H1 (cell line): ENCODE results near the gene EPHA8. TPM values are rescaled to one million over a fixed set of nuclear protein-coding genes. Genes with fewer than 3 reads are reported as not detected.

Source experiments
- CTCF ChIA-PET: fragments of 300-600 bp; sonication (Branson Sonifier 250); formaldehyde crosslinking; loops from one replicate; lab custom pipeline; 2021; ENCODE audit not compliant: partially characterized antibody; lab: Charles Lee
- POLR2A ChIA-PET: fragments of 300-600 bp; sonication (Branson Sonifier 250); formaldehyde crosslinking; loops from one replicate; lab custom pipeline; 2021; ENCODE audit warnings: inconsistent platforms; ENCODE audit not compliant: partially characterized antibody; lab: Charles Lee
- DNase-seq, 2 experiments: peaks; one replicate each; pipeline versions ENCODE4 v3.0.0 to v3.0.0-alpha.2; 2010 to 2022; ENCODE audit warnings: low spot score in 2 of 2, low read depth in 1 of 2, mixed read lengths in 1 of 2
- FAIRE-seq: peaks from 2 replicates; lab custom pipeline; 2011; peaks lifted over from hg19 to GRCh38; lab: Jason Lieb, UNC
- H2AFZ ChIP-seq: 2 replicates; pipeline ENCODE4 v1.8.1; 2012; ENCODE audit warnings: low read length, inconsistent platforms
- H2AK5ac ChIP-seq: 2 replicates; pipeline ENCODE4 v1.6.1; 2013; ENCODE audit warnings: low read depth, low read length
- H2BK120ac ChIP-seq: replicated peaks from 2 replicates; pipeline ENCODE3; 2013; ENCODE audit warnings: low read depth, low read length, inconsistent platforms
- H2BK12ac ChIP-seq: 2 replicates; pipeline ENCODE4 v1.6.1; 2013; ENCODE audit warnings: low read depth, low read length
- H2BK15ac ChIP-seq: 2 replicates; pipeline ENCODE4 v1.6.1; 2013; ENCODE audit warnings: low read length
- H2BK20ac ChIP-seq: 2 replicates; pipeline ENCODE4 v1.6.1; 2013; ENCODE audit warnings: low read length
- H2BK5ac ChIP-seq: 2 replicates; pipeline ENCODE4 v1.6.1; 2013; ENCODE audit warnings: low read depth, low read length
- H3K14ac ChIP-seq: 2 replicates; pipeline ENCODE4 v1.6.1; 2013; ENCODE audit warnings: inconsistent platforms; ENCODE audit not compliant: insufficient read length
- H3K18ac ChIP-seq: 2 replicates; pipeline ENCODE4 v1.6.1; 2013; ENCODE audit warnings: low read length; ENCODE audit errors: extremely low read depth
- H3K23ac ChIP-seq: 2 replicates; pipeline ENCODE4 v1.6.1; 2013; ENCODE audit warnings: inconsistent platforms; ENCODE audit not compliant: insufficient read length
- H3K23me2 ChIP-seq: 2 replicates; pipeline ENCODE4 v1.6.1; 2013; ENCODE audit warnings: low read depth, low read length
- H3K27ac ChIP-seq: 2 replicates; pipeline ENCODE4 v1.6.1; 2011; ENCODE audit warnings: low read depth, low read length, inconsistent platforms
- H3K27me3 ChIP-seq, 4 experiments: replicated peaks in 1 of 4; 1 replicate in 1 of 4; 2 replicates in 3 of 4; pipeline versions ENCODE4 v1.6.1 to v1.8.1; 2011 to 2013; ENCODE audit warnings: low read length in 3 of 4, mild to moderate bottlenecking in 3 of 4, inconsistent platforms in 2 of 4, mixed read lengths in 2 of 4, moderate library complexity in 1 of 4; ENCODE audit not compliant: control insufficient read depth in 3 of 4, insufficient read depth in 3 of 4; ENCODE audit errors: extremely low read depth in 1 of 4
- H3K36me3 ChIP-seq, 4 experiments: 2 replicates each; pipeline versions ENCODE4 v1.6.1 to v1.8.1; 2011 to 2013; ENCODE audit warnings: mild to moderate bottlenecking in 4 of 4, low read length in 3 of 4, moderate library complexity in 2 of 4, control low read depth in 1 of 4, inconsistent platforms in 1 of 4; ENCODE audit not compliant: insufficient read depth in 4 of 4, control insufficient read depth in 2 of 4
- H3K4ac ChIP-seq: replicated peaks from 2 replicates; pipeline ENCODE3; 2013; ENCODE audit warnings: low read length, low read depth, mixed read lengths, inconsistent platforms; ENCODE audit not compliant: insufficient read length
- H3K4me1 ChIP-seq, 4 experiments: replicated peaks in 1 of 4; 1 replicate in 1 of 4; 2 replicates in 3 of 4; pipeline versions ENCODE4 v1.6.1 to v1.8.1; 2011 to 2013; ENCODE audit warnings: low read length in 3 of 4, inconsistent platforms in 2 of 4, mixed read lengths in 1 of 4; ENCODE audit not compliant: insufficient read depth in 4 of 4, control insufficient read depth in 3 of 4
- H3K4me2 ChIP-seq, 2 experiments: 2 replicates each; pipeline versions ENCODE4 v1.6.1 to v1.8.1; 2011 to 2013; ENCODE audit warnings: low read depth in 2 of 2, low read length in 2 of 2, control low read depth in 1 of 2, inconsistent platforms in 1 of 2, mild to moderate bottlenecking in 1 of 2; ENCODE audit not compliant: insufficient read depth in 1 of 2
- H3K4me3 ChIP-seq, 4 experiments: fragments of 200-600, 300-600 bp in 1 of 4; sonication (generic), shearing (Covaris generic), sonication (Bioruptor Twin) in 1 of 4; 2 replicates each; pipeline versions ENCODE4 v1.5.1 to v1.8.1; 2011 to 2016; ENCODE audit warnings: low read length in 4 of 4, low read depth in 3 of 4, control low read depth in 2 of 4, inconsistent platforms in 2 of 4, mild to moderate bottlenecking in 2 of 4, mixed read lengths in 1 of 4, moderate library complexity in 1 of 4; ENCODE audit not compliant: insufficient read depth in 2 of 4; ENCODE audit errors: extremely low read depth in 1 of 4
- H3K56ac ChIP-seq: replicated peaks from 2 replicates; pipeline ENCODE3; 2013; ENCODE audit warnings: low read depth, mild to moderate bottlenecking, mixed read lengths, low read length, inconsistent platforms; ENCODE audit not compliant: insufficient read length
- H3K79me1 ChIP-seq: 2 replicates; pipeline ENCODE4 v1.6.1; 2013; ENCODE audit warnings: low read depth, low read length, control low read depth
- H3K79me2 ChIP-seq, 2 experiments: 2 replicates each; pipeline versions ENCODE4 v1.6.1 to v1.8.1; 2012 to 2013; ENCODE audit warnings: low read length in 2 of 2, mild to moderate bottlenecking in 2 of 2, inconsistent platforms in 1 of 2; ENCODE audit not compliant: insufficient read depth in 2 of 2, control insufficient read depth in 1 of 2
- H3K9ac ChIP-seq, 4 experiments: replicated peaks in 1 of 4; 1 replicate in 1 of 4; 2 replicates in 3 of 4; pipeline versions ENCODE4 v1.6.1 to v1.8.1; 2011 to 2013; ENCODE audit warnings: low read depth in 3 of 4, low read length in 3 of 4, control low read depth in 2 of 4, mild to moderate bottlenecking in 2 of 4, moderate library complexity in 2 of 4, inconsistent platforms in 1 of 4; ENCODE audit errors: extremely low read depth in 1 of 4
- H3K9me3 ChIP-seq, 2 experiments: 2 replicates each; pipeline versions ENCODE4 v1.6.1 to v1.8.1; 2012 to 2013; ENCODE audit warnings: mild to moderate bottlenecking in 2 of 2, moderate library complexity in 2 of 2, control low read depth in 1 of 2, inconsistent platforms in 1 of 2, low read depth in 1 of 2, low read length in 1 of 2, mixed read lengths in 1 of 2; ENCODE audit not compliant: insufficient read depth in 2 of 2
- H4K20me1 ChIP-seq, 2 experiments: replicated peaks in 1 of 2; 2 replicates each; pipeline versions ENCODE3 to v1.8.1; 2011 to 2013; ENCODE audit warnings: inconsistent platforms in 2 of 2, low read length in 2 of 2, mild to moderate bottlenecking in 1 of 2; ENCODE audit not compliant: insufficient read depth in 2 of 2, control insufficient read depth in 1 of 2
- H4K5ac ChIP-seq: 2 replicates; pipeline ENCODE4 v1.6.1; 2013; ENCODE audit warnings: low read length, low read depth, mixed read lengths, inconsistent platforms; ENCODE audit not compliant: insufficient read length
- H4K8ac ChIP-seq: 2 replicates; pipeline ENCODE4 v1.8.0; 2013; ENCODE audit warnings: mild to moderate bottlenecking, moderate library complexity, low read length, inconsistent platforms; ENCODE audit not compliant: insufficient read depth; ENCODE audit errors: extremely low read depth
- H4K91ac ChIP-seq: replicated peaks from 2 replicates; pipeline ENCODE3; 2013; ENCODE audit warnings: low read length, mixed read lengths, inconsistent platforms; ENCODE audit not compliant: insufficient read length
- ASH2L ChIP-seq: fragments of 200-600, 300-600 bp; sonication (generic); IDR thresholded peaks from one replicate; pipeline ENCODE4 v1.7.1; 2017; ENCODE audit warnings: low read length
- BACH1 ChIP-seq: IDR thresholded peaks from 2 replicates; pipeline ENCODE4 v1.6.1; 2012; ENCODE audit warnings: low read length, improper control_type of control experiment
- KDM4A ChIP-seq: IDR thresholded peaks from one replicate; pipeline ENCODE4 v1.7.1; 2012; ENCODE audit warnings: low read depth, mild to moderate bottlenecking, moderate library complexity, low read length, inconsistent platforms; ENCODE audit not compliant: severe bottlenecking
- POLR2A ChIP-seq, 2 experiments: IDR thresholded peaks; 1 replicate in 1 of 2; 2 replicates in 1 of 2; pipeline ENCODE4 v1.6.1; 2011; ENCODE audit warnings: low read depth in 2 of 2, low read length in 2 of 2, mild to moderate bottlenecking in 2 of 2; ENCODE audit errors: control extremely low read depth in 1 of 2
- RAD21 ChIP-seq, 2 experiments: IDR thresholded peaks in 1 of 2; conservative IDR thresholded peaks in 1 of 2; 2 replicates each; pipeline ENCODE4 v1.6.1; 2011; ENCODE audit warnings: low read depth in 2 of 2, low read length in 2 of 2, improper control_type of control experiment in 1 of 2, inconsistent platforms in 1 of 2, mild to moderate bottlenecking in 1 of 2, moderate library complexity in 1 of 2
- SP1 ChIP-seq: IDR thresholded peaks from 2 replicates; pipeline ENCODE4 v1.6.1; 2011; ENCODE audit warnings: low read depth, low read length
- SP2 ChIP-seq: IDR thresholded peaks from 2 replicates; pipeline ENCODE4 v1.6.1; 2012; ENCODE audit warnings: mild to moderate bottlenecking, low read length, inconsistent platforms
- SP4 ChIP-seq: IDR thresholded peaks from 2 replicates; pipeline ENCODE4 v1.6.1; 2012; ENCODE audit warnings: low read length, inconsistent platforms
- SUZ12 ChIP-seq: fragments of 200-600 bp; sonication (generic); IDR thresholded peaks from 2 replicates; pipeline ENCODE4 v1.6.1; 2012; ENCODE audit warnings: mild to moderate bottlenecking, inconsistent platforms, low read length, moderate library complexity, mixed read lengths
- TCF12 ChIP-seq: IDR thresholded peaks from 2 replicates; pipeline ENCODE4 v1.6.1; 2011; ENCODE audit warnings: low read depth, mild to moderate bottlenecking, low read length
- WGBS, 2 experiments: shearing (Covaris generic) in 1 of 2; methylation state at CpG; one replicate each; pipeline versions ENCODE4 v1.1.6 to v1.1.7; 2013 to 2015; ENCODE audit warnings: low lambda C conversion rate in 2 of 2, mixed read lengths in 2 of 2, inconsistent platforms in 1 of 2, low coverage in 1 of 2, missing lambda C conversion rate in 1 of 2; ENCODE audit not compliant: insufficient replicate concordance in 2 of 2, insufficient coverage in 1 of 2, insufficient read length in 1 of 2; ENCODE audit errors: extremely low coverage in 1 of 2, missing lambda C conversion rate in 1 of 2; 5-methylcytosine and 5-hydroxymethylcytosine counted together
- polyA plus RNA-seq, 7 experiments: library from polyadenylated mRNA; depleted of rRNA in 3 of 7; stranded (reverse) in 5 of 7; unstranded in 2 of 7; fragments of >200 nt in 5 of 7; fragments of 200-250 nt in 2 of 7; gene quantifications; 1 replicate in 5 of 7; 2 replicates in 1 of 7; 4 replicates in 1 of 7; pipeline versions ENCODE4 v1.2.1 to v1.2.3, GENCODE V29; 2011 to 2013; ENCODE audit warnings: missing spikeins in 2 of 7, mixed read lengths in 2 of 7
- total RNA-seq: library from RNA; stranded (reverse); fragmentation: NEBNext Ultra II Directional; extraction: Animal tissue kit (Norgen Biotek cat#: 25700); gene quantifications from 2 replicates; pipeline ENCODE4 v1.2.1, GENCODE V29; 2021

The EPHA8 gene
- total and polyA plus RNA-seq, 2 of the 8 experiments (the other 6 are each of a cell fraction or from before 2014, with no cell fraction given), result 4.0 to 8.4 TPM

DNA sequence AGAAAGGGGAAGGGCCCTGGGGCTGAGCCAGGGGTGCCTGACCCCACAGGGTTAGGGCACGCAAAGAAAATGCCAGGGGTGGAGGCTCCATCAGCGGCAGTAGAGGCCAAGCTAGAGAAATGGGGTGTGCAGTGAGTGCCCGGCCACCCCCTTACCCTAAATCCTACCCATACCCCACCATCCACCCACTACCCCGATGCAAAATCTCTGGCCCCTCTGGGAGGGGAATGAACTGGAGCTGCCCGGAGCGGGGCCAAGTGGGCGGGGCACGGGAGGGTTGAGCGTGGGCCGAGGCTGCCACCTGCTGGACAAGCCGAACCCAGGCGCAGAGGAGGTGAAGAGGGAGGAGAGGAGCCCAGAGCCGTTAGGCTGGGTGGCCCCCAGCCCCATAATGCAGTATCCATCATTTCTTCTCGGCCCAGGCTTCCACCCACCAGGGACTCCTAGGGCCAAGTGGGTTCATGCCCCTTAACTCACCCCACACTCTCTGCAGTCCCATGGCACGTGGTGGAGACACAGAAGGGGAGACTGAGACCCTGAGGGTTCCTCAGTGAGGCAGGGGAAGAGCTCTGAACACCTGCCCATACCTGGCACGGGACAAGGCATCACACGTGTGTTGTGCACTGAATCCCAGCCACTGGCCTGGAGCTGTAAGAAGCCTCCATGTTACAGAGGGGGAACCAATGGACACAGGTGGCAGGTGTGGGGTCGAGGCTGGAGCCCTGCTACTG is 78.8 kb downstream of the EPHA8 start:
- peak overlapping the region; percentile 48; the same call in 1 of the 2 replicates for H2BK20ac ChIP-seq
- H3K14ac ChIP-seq, result no peak overlapping the region
- peak overlapping the region; percentile 97; the same call in 1 of the 2 replicates for H2BK15ac ChIP-seq
- 0 out of 4 replicates have a peak overlapping the region, but pooled peaks of 1 of the 2 experiments have one; percentile 39 for H3K4me2 ChIP-seq
- H3K36me3 ChIP-seq, result no peaks in the 10 kb centered on the region
- H3K4ac ChIP-seq, result no peak overlapping the region
- no peaks in the 10 kb centered on the region for H4K20me1 ChIP-seq
- H4K5ac ChIP-seq, result no peak overlapping the region
- peaks cover 0 to 6% (median 4%) of the 10 kb centered on the region in 4 experiments; a peak in 4 of 7 replicates for H3K4me1 ChIP-seq
- no peaks in the 10 kb centered on the region for H3K79me2 ChIP-seq
- H3K18ac ChIP-seq, result peak overlapping the region; percentile 19; the same call in 1 of the 2 replicates
- no peak overlapping the region for H3K27ac ChIP-seq
- no peak overlapping the region for H3K23ac ChIP-seq
- no peak overlapping the region for H2AFZ ChIP-seq
- H3K4me3 ChIP-seq, result no peak overlapping the region
- H3K56ac ChIP-seq, result no peak overlapping the region
- peak overlapping the region; percentile 71 for H4K8ac ChIP-seq
- H4K91ac ChIP-seq, result no peak overlapping the region
- H3K27me3 ChIP-seq, result no peaks in the 10 kb centered on the region; a peak in 1 of 7 replicates
- no peak overlapping the region for H2BK120ac ChIP-seq
- DNase-seq (peak in 1 of 2 experiments; percentile 97), FAIRE-seq (no peak)
- H2AK5ac ChIP-seq, result no peak overlapping the region; the same call in 1 of the 2 replicates
- H2BK5ac ChIP-seq, result no peak overlapping the region; the same call in 1 of the 2 replicates
- 27% methylated on average over 17 of the region's 18 CpGs; no CpG with 5 or more reads in 1 of the 2 experiments for WGBS, 2 experiments
- no peak overlapping the region for H3K9ac ChIP-seq
- H3K23me2 ChIP-seq, result no peaks in the 10 kb centered on the region
- H3K79me1 ChIP-seq, result no peaks in the 10 kb centered on the region
- H2BK12ac ChIP-seq, result peak overlapping the region; percentile 92; the same call in 1 of the 2 replicates
- POLR2A ChIA-PET, result interaction anchor here (1.0 to 1.9 kb wide), 2 partner anchors 48 to 115 kb away, joined by 4 read pairs; no protein-coding TSS in a partner anchor
- CTCF ChIA-PET, result interaction anchor here (0.6 to 5.8 kb wide), 61 partner anchors 9 to 614 kb away, joined by 3 to 70 read pairs (median 4); partner anchors contain the start of genes C1QB and EPHA8
- no peaks in the 10 kb centered on the region for H3K9me3 ChIP-seq
- TF ChIP-seq ASH2L (no peak), SP4 (no peak; the same call in 1 of the 2 replicates), TCF12 (no peak), KDM4A (no peak), POLR2A (IDR thresholded peaks at IDR 0.05; ENCODE audit: control extremely low read depth in 1 of 2, low read depth in 2 of 2, low read length in 2 of 2) (no peak), SP2 (no peak), BACH1 (no peak), SP1 (0 out of 2 replicates have a peak, but pooled peaks have one; percentile 38), SUZ12 (no peak), RAD21 (IDR thresholded peaks at IDR 0.05 in 1 of 2, conservative IDR thresholded peaks at IDR 0.05 in 1 of 2; ENCODE audit: low read depth in 2 of 2, low read length in 2 of 2) (peak; percentile 97 to 98)
